Keratinocyte (primary cell): ENCODE measurements around the gene RPL34.

ENCODE experiments used
- CTCF ChIP-seq, 3 experiments: IDR thresholded peaks in 1 of 3; conservative IDR thresholded peaks in 1 of 3; optimal IDR thresholded peaks in 1 of 3; 2 replicates in 2 of 3; 3 replicates in 1 of 3; pipeline versions ENCODE3 to v1.5.1; 2011; ENCODE audit warnings: low read length in 3 of 3, mild to moderate bottlenecking in 3 of 3, moderate library complexity in 2 of 3, control low read depth in 1 of 3, inconsistent platforms in 1 of 3; ENCODE audit not compliant: insufficient read depth in 2 of 3; ENCODE audit errors: extremely low read depth in 1 of 3
- EZH2 ChIP-seq: IDR thresholded peaks from one replicate; pipeline ENCODE4 v1.6.1; 2012; ENCODE audit warnings: inconsistent platforms, mild to moderate bottlenecking, low read length, moderate library complexity

GRCh38 chr4:108622828-108623227, 2.5 kb downstream of the RPL34 start:
- TF ChIP-seq CTCF (optimal IDR thresholded peaks at IDR 0.05 in 1 of 3, IDR thresholded peaks at IDR 0.05 in 1 of 3, conservative IDR thresholded peaks at IDR 0.05 in 1 of 3; ENCODE audit: extremely low read depth in 1 of 3, insufficient read depth in 2 of 3, low read length in 3 of 3) (no peak), EZH2 (no peak)
